HL-60 (cell line): ENCODE results near the gene PSMA7.

ENCODE experiments used
- CTCF ChIP-seq: IDR thresholded peaks from one replicate; pipeline ENCODE4 v1.5.1; 2011; ENCODE audit warnings: low read length, control low read depth, inconsistent platforms; ENCODE audit not compliant: insufficient read depth
- POLR2AphosphoS5 ChIP-seq: IDR thresholded peaks from 2 replicates; pipeline ENCODE4 v1.6.1; 2012; ENCODE audit warnings: low read depth
- REST ChIP-seq: IDR thresholded peaks from 2 replicates; pipeline ENCODE4 v1.6.1; 2012; ENCODE audit warnings: low read depth; ENCODE audit not compliant: insufficient replicate concordance

GRCh38 chr20:62167474-62167873, 24.3 kb upstream of the PSMA7 start:
- no peak for TF ChIP-seq POLR2AphosphoS5
- no peak for TF ChIP-seq CTCF
- no peak for TF ChIP-seq REST
